Measurements from ENCODE around the gene GREB1. TPM values are rescaled to one million over a fixed set of nuclear protein-coding genes. Genes with fewer than 3 reads are reported as not detected.

Gene GREB1
- total and polyA plus RNA-seq, 2 of the 13 experiments (the other 11 are each of a cell fraction or from before 2014, with no cell fraction given): 31.3 to 61.2 TPM

DNA sequence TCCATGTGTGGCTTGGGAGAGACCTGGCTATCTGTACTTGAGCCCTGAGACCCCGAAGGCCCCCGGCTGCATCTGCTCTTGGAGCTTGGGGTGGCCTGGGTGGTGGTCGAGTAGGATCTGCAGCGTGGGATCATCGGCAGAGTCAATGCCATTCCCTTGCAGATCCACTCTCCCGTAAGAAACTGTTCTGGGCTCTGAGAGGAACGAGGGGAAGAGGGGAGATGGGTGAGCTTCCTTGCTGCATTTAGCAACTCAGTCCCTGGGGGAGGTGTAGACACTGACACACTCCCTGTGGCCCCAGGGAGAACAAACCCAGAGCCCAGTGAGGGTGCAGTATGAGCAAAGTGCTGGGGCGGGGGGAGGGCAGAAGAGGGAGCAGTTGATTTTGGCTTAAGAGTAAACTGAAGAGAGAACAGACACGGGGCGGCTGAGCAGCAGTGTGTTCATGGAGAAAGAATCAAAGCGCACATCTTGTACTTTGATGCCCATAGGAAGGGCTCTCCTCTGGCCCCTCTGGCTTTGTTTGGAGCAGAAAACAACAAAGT is 8.5 kb downstream of the GREB1 start (continued):
- TF ChIP-seq SIN3B (IDR thresholded peaks at IDR 0.05; ENCODE audit: low read length) (no peak), FOXK2 (IDR thresholded peaks at IDR 0.05) (no peak), AGO2 (optimal IDR thresholded peaks at IDR 0.05; ENCODE audit: low read depth, low read length) (no peak), ZNF607 (CRISPR knock-in tag; IDR thresholded peaks at IDR 0.05; ENCODE audit: borderline replicate concordance) (no peak), FIP1L1 (IDR thresholded peaks at IDR 0.05; ENCODE audit: borderline replicate concordance, insufficient read depth, low read depth, low read length) (no peak), SMARCE1 (IDR thresholded peaks at IDR 0.05; ENCODE audit: borderline replicate concordance) (no peak), CBFB (CRISPR knock-in tag; IDR thresholded peaks at IDR 0.05) (no peak), POLR2AphosphoS2 (IDR thresholded peaks at IDR 0.05; ENCODE audit: low read depth, low read length) (no peak), CREM (IDR thresholded peaks at IDR 0.05) (no peak), CREM (CRISPR knock-in tag; IDR thresholded peaks at IDR 0.05) (no peak), RBM39 (IDR thresholded peaks at IDR 0.05; ENCODE audit: low read depth, low read length, poor library complexity, severe bottlenecking) (no peak), REL (CRISPR knock-in tag; conservative IDR thresholded peaks at IDR 0.05) (no peak), ZMAT3 (CRISPR knock-in tag; conservative IDR thresholded peaks at IDR 0.05) (0 out of 2 replicates have a peak, but pooled peaks have one; percentile 9), SRY (CRISPR knock-in tag; IDR thresholded peaks at IDR 0.05) (no peak), ZNF792 (CRISPR knock-in tag; IDR thresholded peaks at IDR 0.05) (no peak), HDAC6 (IDR thresholded peaks at IDR 0.05; ENCODE audit: low read depth, low read length) (no peak), ESRRA (CRISPR knock-in tag; IDR thresholded peaks at IDR 0.05; ENCODE audit: low read depth) (no peak), HNF4G (IDR thresholded peaks at IDR 0.05; ENCODE audit: borderline replicate concordance, low read depth, low read length) (no peak), HNF4G (CRISPR knock-in tag; IDR thresholded peaks at IDR 0.05; ENCODE audit: borderline replicate concordance, low read depth) (no peak), ZNF432 (CRISPR knock-in tag; IDR thresholded peaks at IDR 0.05; ENCODE audit: borderline replicate concordance) (no peak), ZFP62 (CRISPR knock-in tag; IDR thresholded peaks at IDR 0.05) (no peak), SPEN (CRISPR knock-in tag; IDR thresholded peaks at IDR 0.05; ENCODE audit: low read depth) (no peak), ZNF33B (CRISPR knock-in tag; IDR thresholded peaks at IDR 0.05) (peak; percentile 88; the same call in 1 of the 2 replicates), ZNF343 (CRISPR knock-in tag; IDR thresholded peaks at IDR 0.05) (0 out of 2 replicates have a peak, but pooled peaks have one; percentile 52), ZNF121 (CRISPR knock-in tag; IDR thresholded peaks at IDR 0.05) (no peak)
- TF ChIP-seq, protein P1, sequence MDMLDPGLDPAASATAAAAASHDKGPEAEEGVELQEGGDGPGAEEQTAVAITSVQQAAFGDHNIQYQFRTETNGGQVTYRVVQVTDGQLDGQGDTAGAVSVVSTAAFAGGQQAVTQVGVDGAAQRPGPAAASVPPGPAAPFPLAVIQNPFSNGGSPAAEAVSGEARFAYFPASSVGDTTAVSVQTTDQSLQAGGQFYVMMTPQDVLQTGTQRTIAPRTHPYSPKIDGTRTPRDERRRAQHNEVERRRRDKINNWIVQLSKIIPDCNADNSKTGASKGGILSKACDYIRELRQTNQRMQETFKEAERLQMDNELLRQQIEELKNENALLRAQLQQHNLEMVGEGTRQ (IDR thresholded peaks at IDR 0.05; ENCODE audit: low read depth, low read length): no peak
- TF ChIP-seq, protein P1 (CRISPR knock-in tag; IDR thresholded peaks at IDR 0.05; ENCODE audit: borderline replicate concordance): no peak
- TF ChIP-seq, protein P2, sequence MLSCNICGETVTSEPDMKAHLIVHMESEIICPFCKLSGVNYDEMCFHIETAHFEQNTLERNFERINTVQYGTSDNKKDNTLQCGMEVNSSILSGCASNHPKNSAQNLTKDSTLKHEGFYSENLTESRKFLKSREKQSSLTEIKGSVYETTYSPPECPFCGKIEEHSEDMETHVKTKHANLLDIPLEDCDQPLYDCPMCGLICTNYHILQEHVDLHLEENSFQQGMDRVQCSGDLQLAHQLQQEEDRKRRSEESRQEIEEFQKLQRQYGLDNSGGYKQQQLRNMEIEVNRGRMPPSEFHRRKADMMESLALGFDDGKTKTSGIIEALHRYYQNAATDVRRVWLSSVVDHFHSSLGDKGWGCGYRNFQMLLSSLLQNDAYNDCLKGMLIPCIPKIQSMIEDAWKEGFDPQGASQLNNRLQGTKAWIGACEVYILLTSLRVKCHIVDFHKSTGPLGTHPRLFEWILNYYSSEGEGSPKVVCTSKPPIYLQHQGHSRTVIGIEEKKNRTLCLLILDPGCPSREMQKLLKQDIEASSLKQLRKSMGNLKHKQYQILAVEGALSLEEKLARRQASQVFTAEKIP (CRISPR knock-in tag; IDR thresholded peaks at IDR 0.05; ENCODE audit: borderline replicate concordance): no peak
- TF ChIP-seq, protein P3, sequence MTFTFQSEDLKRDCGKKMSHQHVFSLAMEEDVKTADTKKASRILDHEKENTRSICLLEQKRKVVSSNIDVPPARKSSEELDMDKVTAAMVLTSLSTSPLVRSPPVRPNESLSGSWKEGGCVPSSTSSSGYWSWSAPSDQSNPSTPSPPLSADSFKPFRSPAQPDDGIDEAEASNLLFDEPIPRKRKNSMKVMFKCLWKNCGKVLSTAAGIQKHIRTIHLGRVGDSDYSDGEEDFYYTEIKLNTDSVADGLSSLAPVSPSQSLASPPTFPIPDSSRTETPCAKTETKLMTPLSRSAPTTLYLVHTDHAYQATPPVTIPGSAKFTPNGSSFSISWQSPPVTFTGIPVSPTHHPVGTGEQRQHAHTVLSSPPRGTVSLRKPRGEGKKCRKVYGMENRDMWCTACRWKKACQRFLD (CRISPR knock-in tag; IDR thresholded peaks at IDR 0.05; ENCODE audit: borderline replicate concordance): 0 out of 2 replicates have a peak, but pooled peaks have one; percentile 26

Measured in HepG2 (cell line).